K562 (cell line): ENCODE measurements around the gene PEX5. TPM values are rescaled to one million over a fixed set of nuclear protein-coding genes. Genes with fewer than 3 reads are reported as not detected.

Experiments used
- ATF2 ChIP-seq: sonication (generic); formaldehyde crosslinking; IDR thresholded peaks from 2 replicates; pipeline ENCODE4 v1.8.1; 2022; ENCODE audit warnings: missing genetic modification reagents
- BACH1 ChIP-seq: fragments of 200-800 bp; sonication (Bioruptor generic); IDR thresholded peaks from 2 replicates; pipeline ENCODE4 v1.6.1; 2016; ENCODE audit warnings: missing genetic modification characterization, missing compliant biosample characterization
- CBFA2T2 ChIP-seq: fragments of 450-650 bp; conservative IDR thresholded peaks from 2 replicates; pipeline ENCODE4 v1.6.1; 2017; ENCODE audit warnings: mild to moderate bottlenecking
- CXXC5 ChIP-seq: fragments of 250-450 bp; sonication (Bioruptor Pico); IDR thresholded peaks from 2 replicates; pipeline ENCODE4 v1.8.0; 2022; ENCODE audit warnings: inconsistent platforms, mild to moderate bottlenecking, moderate library complexity
- FOXJ2 ChIP-seq: fragments of 200-800 bp; sonication (Bioruptor generic); IDR thresholded peaks from 2 replicates; pipeline ENCODE4 v1.6.1; 2016; ENCODE audit warnings: missing genetic modification characterization, missing compliant biosample characterization
- HDAC1 ChIP-seq, 2 experiments: fragments of 450-650 bp; IDR thresholded peaks; 2 replicates each; pipeline ENCODE4 v1.6.1; 2016 to 2017; ENCODE audit warnings: inconsistent platforms in 1 of 2, mild to moderate bottlenecking in 1 of 2, moderate library complexity in 1 of 2
- HMGXB4 ChIP-seq: sonication (generic); formaldehyde crosslinking; IDR thresholded peaks from 2 replicates; pipeline ENCODE4 v1.8.1; 2023; ENCODE audit warnings: mild to moderate bottlenecking, missing genetic modification reagents
- MCM2 ChIP-seq: fragments of 450-650 bp; IDR thresholded peaks from 2 replicates; pipeline ENCODE4 v1.6.1; 2017; ENCODE audit warnings: low read depth, mild to moderate bottlenecking
- NELFE ChIP-seq: IDR thresholded peaks from 2 replicates; pipeline ENCODE4 v1.6.1; 2011; ENCODE audit warnings: mild to moderate bottlenecking; ENCODE audit not compliant: insufficient read depth, insufficient read length
- NFIC ChIP-seq: fragments of 450-650 bp; IDR thresholded peaks from 2 replicates; pipeline ENCODE4 v1.6.1; 2017; ENCODE audit warnings: mild to moderate bottlenecking, inconsistent platforms
- NR1H2 ChIP-seq: sonication (generic); formaldehyde crosslinking; IDR thresholded peaks from 2 replicates; pipeline ENCODE4 v1.4.0; 2020; ENCODE audit warnings: mild to moderate bottlenecking, missing genetic modification reagents
- NR3C1 ChIP-seq: sonication (generic); formaldehyde crosslinking; IDR thresholded peaks from 2 replicates; pipeline ENCODE4 v1.8.1; 2022; ENCODE audit warnings: missing genetic modification reagents
- PHB ChIP-seq: fragments of 250-450 bp; sonication (Bioruptor Pico); IDR thresholded peaks from 2 replicates; pipeline ENCODE4 v1.5.0; 2021
- RBFOX2 ChIP-seq: fragments of 200-400 bp; formaldehyde crosslinking; IDR thresholded peaks from 2 replicates; pipeline ENCODE4 v1.6.1; 2017; ENCODE audit warnings: low read depth, mild to moderate bottlenecking, low read length, moderate library complexity
- RBM34 ChIP-seq: fragments of 200-400 bp; formaldehyde crosslinking; IDR thresholded peaks from 2 replicates; pipeline ENCODE4 v1.6.1; 2018; ENCODE audit warnings: low read length, borderline replicate concordance; ENCODE audit not compliant: insufficient read depth
- SMARCB1 ChIP-seq: IDR thresholded peaks from 2 replicates; pipeline ENCODE4 v1.6.1; 2011; ENCODE audit warnings: improper control_type of control experiment, low read depth; ENCODE audit not compliant: insufficient read length
- TAL1 ChIP-seq: fragments of 450-650 bp; IDR thresholded peaks from 2 replicates; pipeline ENCODE4 v1.6.1; 2016; ENCODE audit warnings: mild to moderate bottlenecking
- TCFL5 ChIP-seq: fragments of 250-450 bp; sonication (Bioruptor Pico); conservative IDR thresholded peaks from 2 replicates; pipeline ENCODE4 v1.6.1; 2021; ENCODE audit warnings: mild to moderate bottlenecking, moderate library complexity, matching md5 sums
- XRCC3 ChIP-seq: fragments of 450-650 bp; IDR thresholded peaks from 2 replicates; pipeline ENCODE4 v1.6.1; 2017; ENCODE audit warnings: mild to moderate bottlenecking, moderate library complexity
- ZBTB17 ChIP-seq: fragments of 450-650 bp; formaldehyde crosslinking; IDR thresholded peaks from 2 replicates; pipeline ENCODE4 v1.4.0; 2020; ENCODE audit warnings: mild to moderate bottlenecking
- ZBTB43 ChIP-seq: sonication (generic); formaldehyde crosslinking; IDR thresholded peaks from 2 replicates; pipeline ENCODE4 v1.8.0; 2023; ENCODE audit warnings: mild to moderate bottlenecking, missing genetic modification reagents
- ZKSCAN3 ChIP-seq: fragments of 250-450 bp; sonication (Bioruptor Pico); IDR thresholded peaks from 2 replicates; pipeline ENCODE4 v1.4.0; 2020
- ZNF12 ChIP-seq: sonication (generic); formaldehyde crosslinking; IDR thresholded peaks from 2 replicates; pipeline ENCODE4 v1.4.0; 2020; ENCODE audit warnings: mild to moderate bottlenecking, missing genetic modification reagents
- ZNF280A ChIP-seq: fragments of 450-650 bp; IDR thresholded peaks from 2 replicates; pipeline ENCODE4 v1.6.1; 2018; ENCODE audit warnings: mild to moderate bottlenecking, low read depth; ENCODE audit not compliant: partially characterized antibody
- ZNF354B ChIP-seq: fragments of 250-450 bp; sonication (Bioruptor Pico); IDR thresholded peaks from 2 replicates; pipeline ENCODE4 v1.4.0; 2020
- polyA plus RNA-seq, 8 experiments: library from polyadenylated mRNA; depleted of rRNA in 4 of 8; stranded (reverse) in 5 of 8; unstranded in 3 of 8; fragments of >200 nt; fragmentation: Nextera tagmentation in 2 of 8; fragmentation: Illumina TruSeq in 1 of 8; extraction: Ambion mirVana in 2 of 8; extraction: Trizol in 1 of 8; gene quantifications; 2 replicates each; pipeline versions ENCODE4 v1.2.1 to v1.2.3, GENCODE V29; 2011 to 2014; ENCODE audit warnings: inconsistent platforms in 1 of 8, missing spikeins in 1 of 8
- total RNA-seq, 7 experiments: library from RNA; depleted of rRNA in 6 of 7; stranded (reverse); fragments of >200 nt in 6 of 7; fragmentation: Illumina TruSeq in 2 of 7; extraction: Trizol in 2 of 7; gene quantifications; 2 replicates each; pipeline versions ENCODE4 v1.2.1 to v1.2.3, GENCODE V29; 2011 to 2021; ENCODE audit warnings: low replicate concordance in 1 of 7

PEX5 gene
- total and polyA plus RNA-seq, 9 of the 15 experiments (the other 6 are each of a cell fraction or from before 2014, with no cell fraction given) = 1.4 to 26.1 (median 14.0) TPM

GRCh38 chr12:7242176-7243101 is 53.0 kb downstream of the PEX5 start (continued):
- TF ChIP-seq ZNF280A = no peak
- TF ChIP-seq CXXC5 (CRISPR knock-in tag) = peak; percentile 51
- no peak for TF ChIP-seq ZKSCAN3 (CRISPR knock-in tag)
- TF ChIP-seq NR1H2 = no peak
- no peak for TF ChIP-seq ZBTB17
- TF ChIP-seq NR3C1 (CRISPR knock-in tag) = no peak
- no peak for TF ChIP-seq ZBTB43
- TF ChIP-seq PHB (CRISPR knock-in tag) = no peak
- no peak for TF ChIP-seq SMARCB1
- no peak for TF ChIP-seq MCM2
- peak in 1 of 2 experiments; percentile 36; a peak in 1 of 4 replicates for TF ChIP-seq HDAC1 (IDR thresholded peaks at IDR 0.05)
- TF ChIP-seq ZNF12 = no peak
- peak; percentile 96 for TF ChIP-seq TAL1
- no peak for TF ChIP-seq ZNF354B (CRISPR knock-in tag)
- no peak for TF ChIP-seq RBM34
- peak; percentile 95 for TF ChIP-seq CBFA2T2
- TF ChIP-seq TCFL5 (CRISPR knock-in tag) = no peak
- no peak for TF ChIP-seq RBFOX2
- no peak for TF ChIP-seq HMGXB4 (CRISPR knock-in tag)
- peak; percentile 85 for TF ChIP-seq BACH1
- peak; percentile 83 for TF ChIP-seq NFIC
- no peak for TF ChIP-seq NELFE
- no peak for TF ChIP-seq ATF2 (CRISPR knock-in tag)
- TF ChIP-seq XRCC3 = no peak
- TF ChIP-seq FOXJ2 (tag) = 0 out of 2 replicates have a peak, but pooled peaks have one; percentile 41
